Diencephalon (tissue), 1 donor: ENCODE results near the gene ACTL9. TPM values are rescaled to one million over a fixed set of nuclear protein-coding genes. Genes with fewer than 3 reads are reported as not detected.

ENCODE experiments used
- total RNA-seq: library from RNA; depleted of rRNA; stranded (reverse); fragments of >200 nt; gene quantifications from one replicate; pipeline ENCODE4 v1.2.3, GENCODE V29; 2014

The ACTL9 gene
- total RNA-seq, result not detected

DNA sequence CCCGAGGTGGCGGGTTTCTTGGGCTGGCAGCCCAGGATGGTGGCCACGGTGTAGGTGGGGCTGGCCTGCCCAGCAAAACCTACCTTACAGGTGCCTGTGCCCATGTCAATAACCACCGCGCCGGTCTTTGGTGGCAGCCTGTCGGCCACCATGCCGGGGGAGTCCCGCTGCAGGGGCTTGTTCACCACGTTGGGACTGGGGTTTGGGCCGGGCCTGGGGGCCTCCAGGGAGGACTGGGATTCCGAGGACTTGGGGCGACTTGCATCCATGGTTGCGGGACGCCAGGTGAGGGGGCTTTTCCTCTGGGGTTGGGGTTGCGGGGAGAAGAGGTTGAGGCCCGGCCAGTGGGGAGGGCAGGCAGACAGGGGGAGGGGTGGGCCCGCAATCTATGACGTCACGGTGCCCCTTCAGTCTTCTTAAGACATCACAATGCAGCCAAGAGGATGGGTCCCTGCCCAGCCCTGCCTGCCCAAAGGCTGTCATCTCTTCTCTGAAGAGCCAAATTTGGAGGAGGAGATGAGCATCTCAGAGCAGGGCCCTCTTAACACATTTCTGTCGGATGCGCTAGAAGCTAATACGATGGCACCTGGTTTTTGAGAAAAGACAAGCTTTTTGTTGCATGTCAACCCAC, at the start of gene ACTL9:
ACTL9 (minus strand) TSS at position 363 of the 631 bp plus-strand sequence; CDS start at position 269, 94 bp downstream.

GRCh38 chr19:8721334-8721733, 22.7 kb upstream of the ACTL9 start, which contains the start of gene OR2Z1:
Gene OR2Z1, plus strand, starts transcription at chr19:8721634. Its CDS starts 9,395 bp downstream, at chr19:8731029.

Other genes with a start within 250 kb of the ACTL9 start
- gene PRAM1, start 196.2 kb downstream of the ACTL9 start, total RNA-seq, result under 0.01 TPM
- gene ZNF414, start 184.6 kb downstream of the ACTL9 start, total RNA-seq, result 3.7 TPM
- gene MYO1F, start 121.4 kb downstream of the ACTL9 start, total RNA-seq, result 4.8 TPM
- gene ADAMTS10, start 88.1 kb downstream of the ACTL9 start, total RNA-seq, result 42.7 TPM
- gene NFILZ, start 68.2 kb downstream of the ACTL9 start, total RNA-seq, result not detected
- gene OR2Z1, start 22.8 kb upstream of the ACTL9 start, total RNA-seq, result not detected
- gene ZNF558, start 133.5 kb upstream of the ACTL9 start, total RNA-seq, result 42.9 TPM
- gene MBD3L1, start 133.6 kb upstream of the ACTL9 start, total RNA-seq, result not detected